Motor neuron (in vitro differentiated cells): ENCODE measurements around the gene LRRC4C. TPM values are rescaled to one million over a fixed set of nuclear protein-coding genes. Genes with fewer than 3 reads are reported as not detected.
A peak's percentile ranks its signal among the peaks of the same experiment; 100 is the strongest.

Source experiments
- ATAC-seq, 8 experiments: fragments of 200-7000 bp; cut with Tn5 transposase; replicated peaks in 6 of 8; 2 replicates each; pipeline ENCODE4 v1.8.0; 2021; ENCODE audit warnings: mild to moderate bottlenecking in 8 of 8, moderate library complexity in 8 of 8
- H3K27ac ChIP-seq, 2 donors: fragments of 250-450 bp; sonication (Bioruptor Pico); 2 replicates each; pipeline ENCODE4 v1.9.0; 2021; ENCODE audit warnings: antibody characterized with exemption in 2 of 2, mild to moderate bottlenecking in 2 of 2, moderate library complexity in 1 of 2
- H3K4me1 ChIP-seq, 2 donors: fragments of 250-450 bp; sonication (Bioruptor Pico); replicated peaks in 1 of 2; 2 replicates each; pipeline ENCODE4 v1.6.1; 2021; ENCODE audit warnings: antibody characterized with exemption in 2 of 2, mild to moderate bottlenecking in 2 of 2, moderate library complexity in 1 of 2
- H3K4me3 ChIP-seq, 5 donors: fragments of 250-450 bp; sonication (Bioruptor Pico); 2 replicates each; pipeline ENCODE4 v1.9.0; 2021; ENCODE audit warnings: antibody characterized with exemption in 5 of 5, mild to moderate bottlenecking in 5 of 5, moderate library complexity in 4 of 5
- WGBS, 10 experiments: fragments of 450-650 bp; shearing (Covaris generic); methylation state at CpG; one replicate each; pipeline ENCODE4 v1.0.0; 2022; 5-methylcytosine and 5-hydroxymethylcytosine counted together
- in situ Hi-C, 9 experiments: fragments of 400-800 bp; cut with MboI; loops; one replicate each; pipeline ENCODE4 v1.15.0; 2021; ENCODE audit warnings: low sequenced_read_pairs in 9 of 9, low pct_unique_long_range_greater_than_20kb in 2 of 9; ENCODE audit not compliant: unreplicated experiment in 9 of 9
- total RNA-seq, 8 experiments: library from RNA; unstranded; fragments of 300-600 nt; gene quantifications; 2 replicates each; pipeline versions ENCODE4 v1.2.3 to v1.2.4, GENCODE V29; 2022

LRRC4C gene
- total RNA-seq, 8 experiments from 2014 or later, result 0.51 to 28.2 (median 12.8) TPM

GRCh38 chr11:40280159-40281051 is 1179.0 kb downstream of the LRRC4C start:
- in situ Hi-C loops, result loop anchor here in 1 of 9 experiments (25.0 kb wide), 1 partner anchor 143 kb away; no protein-coding TSS in a partner anchor
- peak in 6 of 8 experiments; percentile 77 to 81 (median 80) for ATAC-seq
- WGBS, 10 experiments, result 4 to 96% (median 44%) methylated on average over 5 to 12 of the region's 18 CpGs
- Histone ChIP-seq H3K27ac (peak overlapping the region in 1 of 2 donors; percentile 4), H3K4me1 (peaks cover 11 to 24% of the 10 kb centered on the region in 2 donors), H3K4me3 (peak overlapping the region in 2 of 5 donors; percentile 1)

GRCh38 chr11:40276960-40277359 is 1182.5 kb downstream of the LRRC4C start:
- no peak for ATAC-seq
- no peak overlapping the region for H3K27ac ChIP-seq
- 50 to 100% (median 100%) methylated on average over 1 of the region's 1 CpG; no CpG with 5 or more reads in 5 of the 10 experiments for WGBS, 10 experiments

GRCh38 chr11:40274017-40274416 is 1185.4 kb downstream of the LRRC4C start:
- ATAC-seq, result peak in 1 of 8 experiments; percentile 74
- in situ Hi-C loops, result no loop called here
- 40 to 100% (median 97%) methylated on average over 1 to 3 of the region's 3 CpGs; no CpG with 5 or more reads in 2 of the 10 experiments for WGBS, 10 experiments
- Histone ChIP-seq H3K4me3 (no peak overlapping the region), H3K4me1 (peaks cover 0 to 8% of the 10 kb centered on the region in 2 donors), H3K27ac (no peak overlapping the region)

More at GRCh38 chr11:40276960-40277359, 1182.5 kb downstream of the LRRC4C start:
- in situ Hi-C loops, result loop anchor here in 1 of 9 experiments (25.0 kb wide), 1 partner anchor 140 kb away; no protein-coding TSS in a partner anchor
- Histone ChIP-seq H3K4me1 (peaks cover 11 to 24% of the 10 kb centered on the region in 2 donors), H3K4me3 (no peak overlapping the region)

GRCh38 chr11:40273192-40273732 is 1186.2 kb downstream of the LRRC4C start:
- 0 to 87% (median 55%) methylated on average over 1 of the region's 1 CpG; no CpG with 5 or more reads in 2 of the 10 experiments for WGBS, 10 experiments
- Histone ChIP-seq H3K27ac (no peak overlapping the region), H3K4me1 (peaks cover 0 to 8% of the 10 kb centered on the region in 2 donors), H3K4me3 (no peak overlapping the region)
- in situ Hi-C loops, result no loop called here
- no peak for ATAC-seq

- Histone ChIP-seq H3K4me1 (peaks cover 0 to 4% of the 10 kb centered on the region in 2 donors), H3K4me3 (no peak overlapping the region), H3K27ac (no peak overlapping the region)
- in situ Hi-C loops, result no loop called here
- WGBS, 10 experiments, result 31 to 97% (median 83%) methylated on average over 2 to 5 of the region's 5 CpGs; no CpG with 5 or more reads in 3 of the 10 experiments
- ATAC-seq, result no peak
These were observed 1188.1 kb downstream of the LRRC4C start for GRCh38 chr11:40271361-40271760.

- in situ Hi-C loops, result no loop called here
- no peak overlapping the region for H3K4me3 ChIP-seq
- ATAC-seq, result no peak
- H3K4me1 ChIP-seq, result peaks cover 0 to under 1% of the 10 kb centered on the region in 2 donors
- H3K27ac ChIP-seq, result no peak overlapping the region
- WGBS, 10 experiments, result 0 to 100% (median 88%) methylated on average over 1 to 2 of the region's 2 CpGs; no CpG with 5 or more reads in 1 of the 10 experiments
These were observed 1189.6 kb downstream of the LRRC4C start for GRCh38 chr11:40269865-40270264.

- Histone ChIP-seq H3K4me1 (peaks cover 0 to 5% of the 10 kb centered on the region in 2 donors), H3K27ac (no peak overlapping the region), H3K4me3 (no peak overlapping the region)
- no peak for ATAC-seq
- in situ Hi-C loops, result no loop called here
- 0 to 100% (median 71%) methylated on average over 1 to 2 of the region's 2 CpGs; no CpG with 5 or more reads in 1 of the 10 experiments for WGBS, 10 experiments
These were observed 1190.9 kb downstream of the LRRC4C start for GRCh38 chr11:40268551-40268950.

- Histone ChIP-seq H3K4me3 (no peak overlapping the region), H3K4me1 (peaks cover 0 to 3% of the 10 kb centered on the region in 2 donors), H3K27ac (no peak overlapping the region)
- in situ Hi-C loops, result no loop called here
- no peak for ATAC-seq
- 0 to 60% (median 16%) methylated on average over 1 of the region's 1 CpG; no CpG with 5 or more reads in 6 of the 10 experiments for WGBS, 10 experiments
These were observed 1204.0 kb downstream of the LRRC4C start for GRCh38 chr11:40255457-40255856.

GRCh38 chr11:40253166-40253565 is 1206.3 kb downstream of the LRRC4C start:
- H3K27ac ChIP-seq, result no peak overlapping the region
- no peak overlapping the region for H3K4me3 ChIP-seq
- in situ Hi-C loops, result no loop called here
- peaks cover 0 to 3% of the 10 kb centered on the region in 2 donors for H3K4me1 ChIP-seq
- WGBS, 10 experiments, result 0 to 100% (median 80%) methylated on average over 1 of the region's 1 CpG; no CpG with 5 or more reads in 2 of the 10 experiments
- ATAC-seq, result no peak

GRCh38 chr11:40252236-40252635 is 1207.2 kb downstream of the LRRC4C start:
- H3K4me1 ChIP-seq, result peaks cover 0 to 3% of the 10 kb centered on the region in 2 donors
- H3K4me3 ChIP-seq, result no peak overlapping the region
- ATAC-seq, result no peak
- 0 to 100% (median 66%) methylated on average over 1 to 4 of the region's 4 CpGs; no CpG with 5 or more reads in 2 of the 10 experiments for WGBS, 10 experiments
- no peak overlapping the region for H3K27ac ChIP-seq
- in situ Hi-C loops, result no loop called here

- Histone ChIP-seq H3K4me1 (peaks cover 0 to 3% of the 10 kb centered on the region in 2 donors), H3K27ac (no peak overlapping the region), H3K4me3 (no peak overlapping the region)
- in situ Hi-C loops, result no loop called here
- ATAC-seq, result peak in 3 of 8 experiments; percentile 17 to 54 (median 36)
- WGBS, 10 experiments, result 0 to 82% (median 37%) methylated on average over 1 to 2 of the region's 2 CpGs
These were observed 1212.5 kb downstream of the LRRC4C start for GRCh38 chr11:40246983-40247382.

GRCh38 chr11:40241524-40242051 is 1217.9 kb downstream of the LRRC4C start:
- ATAC-seq, result peak in 3 of 8 experiments; percentile 26 to 91 (median 47)
- in situ Hi-C loops, result no loop called here
- Histone ChIP-seq H3K4me3 (no peak overlapping the region), H3K4me1 (peaks cover 0 to 2% of the 10 kb centered on the region in 2 donors), H3K27ac (no peak overlapping the region)

- WGBS, 10 experiments, result 41 to 100% (median 94%) methylated on average over 1 to 2 of the region's 2 CpGs; no CpG with 5 or more reads in 1 of the 10 experiments
- Histone ChIP-seq H3K4me3 (no peak overlapping the region), H3K27ac (no peak overlapping the region), H3K4me1 (peaks cover 0 to 2% of the 10 kb centered on the region in 2 donors)
- no peak for ATAC-seq
- in situ Hi-C loops, result no loop called here
These were observed 1219.2 kb downstream of the LRRC4C start for GRCh38 chr11:40240284-40240683.
